HG03460 (cell line): ENCODE data around the gene OR10G7.
"Not testable (repeated sequence)": the region's sequence is repeated elsewhere in the genome, so short reads cannot be mapped to it uniquely, and the experiment has no call there.

Experiments used
- ATAC-seq: cut with Tn5 transposase; IDR thresholded peaks from one replicate; pipeline ENCODE4 v1.9.1; 2021; ENCODE audit not compliant: unreplicated experiment

The OR10G7 gene

DNA sequence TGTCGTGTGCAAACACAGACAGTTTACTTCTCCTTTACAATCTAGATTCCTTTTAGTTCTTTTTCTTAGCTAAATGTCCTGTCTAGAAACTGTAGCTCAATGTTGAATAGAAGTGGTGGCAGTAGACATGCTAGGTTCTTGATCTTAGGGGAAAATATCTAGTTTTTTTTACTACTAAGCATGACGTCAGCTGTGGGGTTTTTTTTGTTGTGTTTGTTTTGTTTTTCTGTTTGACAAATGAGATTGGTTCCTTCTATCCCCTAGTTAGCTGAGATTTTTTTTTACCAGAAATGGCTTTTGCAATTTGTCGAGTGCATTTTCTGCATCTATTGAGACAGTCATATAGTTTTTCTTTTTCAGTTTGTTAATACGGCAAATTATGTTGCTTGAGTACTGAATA lies 2.3 kb upstream of the OR10G7 start:
- ATAC-seq: no peak

DNA sequence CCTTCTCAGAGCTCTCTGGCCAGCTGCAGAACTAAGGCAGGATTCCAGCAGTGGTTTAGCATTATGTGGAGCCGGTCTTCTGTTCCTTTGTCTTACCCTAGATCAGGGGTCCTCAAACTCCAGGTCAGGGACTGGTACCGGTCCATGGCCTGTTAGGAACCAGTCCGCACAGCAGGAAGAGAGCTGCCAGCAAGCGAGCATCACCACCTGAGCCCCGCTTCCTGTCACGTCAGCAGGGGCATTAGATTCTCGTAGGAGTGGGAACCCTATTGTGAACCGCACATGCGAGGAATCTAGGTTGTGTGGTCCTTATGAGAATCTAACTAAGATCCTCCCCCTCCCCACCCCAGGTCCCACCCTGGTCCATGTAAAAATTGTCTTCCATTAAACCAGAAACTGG lies 1.6 kb downstream of the OR10G7 start:
- ATAC-seq: no peak

DNA sequence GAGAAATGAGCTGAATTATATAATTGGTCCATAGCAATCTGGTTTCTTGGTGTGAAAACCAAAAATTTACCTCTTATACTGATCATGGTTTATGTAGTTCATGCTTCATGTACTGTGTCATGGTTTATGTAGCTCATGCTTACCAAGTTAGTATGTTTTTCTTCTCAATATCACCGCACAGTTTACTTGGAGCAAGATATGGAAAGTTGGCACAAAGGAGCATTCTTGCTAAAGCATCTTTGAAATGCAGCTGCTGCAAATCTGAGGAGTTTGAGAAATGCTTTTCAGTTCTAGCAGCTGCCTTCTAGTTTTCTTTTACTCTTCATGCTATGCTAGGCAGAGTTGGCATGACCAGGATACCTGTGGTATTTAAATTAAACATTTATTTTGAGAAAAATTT lies 4.5 kb downstream of the OR10G7 start:
- ATAC-seq: no peak

- ATAC-seq: no peak
These were observed 14.6 kb downstream of the OR10G7 start, which contains the start of gene OR10G8 for GRCh38 chr11:124026498-124026897. TSS of gene OR10G8 (plus strand) at chr11:124026798. CDS start at chr11:124029623, 2,825 bp downstream.

DNA sequence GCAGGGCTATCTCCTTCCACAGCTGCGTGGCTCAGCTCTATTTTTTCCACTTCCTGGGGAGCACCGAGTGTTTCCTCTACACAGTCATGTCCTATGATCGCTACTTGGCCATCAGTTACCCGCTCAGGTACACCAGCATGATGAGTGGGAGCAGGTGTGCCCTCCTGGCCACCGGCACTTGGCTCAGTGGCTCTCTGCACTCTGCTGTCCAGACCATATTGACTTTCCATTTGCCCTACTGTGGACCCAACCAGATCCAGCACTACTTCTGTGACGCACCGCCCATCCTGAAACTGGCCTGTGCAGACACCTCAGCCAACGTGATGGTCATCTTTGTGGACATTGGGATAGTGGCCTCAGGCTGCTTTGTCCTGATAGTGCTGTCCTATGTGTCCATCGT lies 25.3 kb downstream of the OR10G7 start:
- not testable (repeated sequence) for ATAC-seq

- no peak for ATAC-seq
These were observed 28.4 kb downstream of the OR10G7 start, which contains the start of gene OR10G4 for GRCh38 chr11:124012697-124013096. TSS of gene OR10G4 (plus strand) at chr11:124012997. CDS start at chr11:124015575, 2,578 bp downstream.

- ATAC-seq: no peak
These were observed 46.0 kb downstream of the OR10G7 start, which contains the start of gene OR10G6 for GRCh38 chr11:123995119-123995518. TSS of gene OR10G6 (minus strand) at chr11:123995161. CDS start at chr11:123995161, 0 bp downstream.
